ENCODE measurements around the gene VWCE. TPM values are rescaled to one million over a fixed set of nuclear protein-coding genes. Genes with fewer than 3 reads are reported as not detected.

The VWCE gene
- total RNA-seq, 1 donor from 2014 or later, result 20.0 TPM

- H3K4me3 Mint-ChIP-seq, result no peak overlapping the region
- H3K27ac Mint-ChIP-seq, result no peak overlapping the region
- no peaks in the 10 kb centered on the region for H3K9me3 Mint-ChIP-seq
- peaks cover 7% of the 10 kb centered on the region for H3K36me3 Mint-ChIP-seq
- TF ChIP-seq CTCF (conservative IDR thresholded peaks at IDR 0.05), result no peak
- DNase-seq (ENCODE audit: extremely low spot score, unreplicated experiment), result no peak
- H3K27me3 Mint-ChIP-seq, result no peaks in the 10 kb centered on the region
- H3K4me1 Mint-ChIP-seq (ENCODE audit: unreplicated experiment), result peaks cover 38% of the 10 kb centered on the region
Measured at GRCh38 chr11:61335355-61335710, 40.2 kb upstream of the VWCE start.

- DNase-seq (ENCODE audit: extremely low spot score, unreplicated experiment), result no peak
- H3K27ac Mint-ChIP-seq, result peak overlapping the region; percentile 91
- H3K9me3 Mint-ChIP-seq, result no peaks in the 10 kb centered on the region
- peak overlapping the region; percentile 97 for H3K4me3 Mint-ChIP-seq
- peaks cover 11% of the 10 kb centered on the region for H3K36me3 Mint-ChIP-seq
- H3K27me3 Mint-ChIP-seq, result no peaks in the 10 kb centered on the region
- TF ChIP-seq CTCF (conservative IDR thresholded peaks at IDR 0.05), result no peak
- peaks cover 44% of the 10 kb centered on the region for H3K4me1 Mint-ChIP-seq (ENCODE audit: unreplicated experiment)
Measured at GRCh38 chr11:61334434-61335354, 39.6 kb upstream of the VWCE start.

GRCh38 chr11:61333550-61334433, 38.7 kb upstream of the VWCE start:
- no peak for DNase-seq (ENCODE audit: extremely low spot score, unreplicated experiment)
- H3K4me1 Mint-ChIP-seq (ENCODE audit: unreplicated experiment), result peaks cover 45% of the 10 kb centered on the region
- peak overlapping the region; percentile 97 for H3K4me3 Mint-ChIP-seq
- no peak for TF ChIP-seq CTCF (conservative IDR thresholded peaks at IDR 0.05)
- peak overlapping the region; percentile 91 for H3K27ac Mint-ChIP-seq
- no peaks in the 10 kb centered on the region for H3K9me3 Mint-ChIP-seq
- H3K36me3 Mint-ChIP-seq, result peaks cover 16% of the 10 kb centered on the region
- no peaks in the 10 kb centered on the region for H3K27me3 Mint-ChIP-seq

- DNase-seq (ENCODE audit: extremely low spot score, unreplicated experiment), result peak; percentile 98
- peaks cover 20% of the 10 kb centered on the region for H3K36me3 Mint-ChIP-seq
- H3K27me3 Mint-ChIP-seq, result no peaks in the 10 kb centered on the region
- H3K27ac Mint-ChIP-seq, result peak within 1 kb of the TSS; percentile 91
- TF ChIP-seq CTCF (conservative IDR thresholded peaks at IDR 0.05), result no peak
- H3K4me3 Mint-ChIP-seq, result peak within 1 kb of the TSS; percentile 97
- H3K9me3 Mint-ChIP-seq, result no peaks in the 10 kb centered on the region
- peaks cover 45% of the 10 kb centered on the region for H3K4me1 Mint-ChIP-seq (ENCODE audit: unreplicated experiment)
Measured at GRCh38 chr11:61332797-61333549, 37.9 kb upstream of the VWCE start, which contains the start of the genes DDB1 and TKFC. Gene DDB1, minus strand, starts transcription at chr11:61333105. Its CDS starts 137 bp downstream, at chr11:61332968. Gene TKFC, plus strand, starts transcription at chr11:61333228. Its CDS starts 1,501 bp downstream, at chr11:61334729.

- TF ChIP-seq CTCF (conservative IDR thresholded peaks at IDR 0.05), result no peak
- DNase-seq (ENCODE audit: extremely low spot score, unreplicated experiment), result no peak
- peak overlapping the region; percentile 91 for H3K27ac Mint-ChIP-seq
- peak overlapping the region; percentile 97 for H3K4me3 Mint-ChIP-seq
- H3K9me3 Mint-ChIP-seq, result no peaks in the 10 kb centered on the region
- H3K4me1 Mint-ChIP-seq (ENCODE audit: unreplicated experiment), result peaks cover 45% of the 10 kb centered on the region
- peaks cover 27% of the 10 kb centered on the region for H3K36me3 Mint-ChIP-seq
- H3K27me3 Mint-ChIP-seq, result no peaks in the 10 kb centered on the region
Measured at GRCh38 chr11:61332281-61332796, 37.2 kb upstream of the VWCE start.
